GM18870 (cell line): ENCODE results near the gene ABCA9.
"Not testable (repeated sequence)": the region's sequence is repeated elsewhere in the genome, so short reads cannot be mapped to it uniquely, and the experiment has no call there.

Experiments
- ATAC-seq: cut with Tn5 transposase; IDR thresholded peaks from one replicate; pipeline ENCODE4 v1.9.1; 2021; ENCODE audit warnings: moderate library complexity; ENCODE audit not compliant: unreplicated experiment

ABCA9 gene

GRCh38 chr17:69042308-69042707, 18.4 kb downstream of the ABCA9 start:
- no peak for ATAC-seq

- no peak for ATAC-seq
These were observed 28.9 kb downstream of the ABCA9 start for GRCh38 chr17:69031839-69032238.

GRCh38 chr17:69030169-69030568, 30.6 kb downstream of the ABCA9 start:
- ATAC-seq = no peak

- no peak for ATAC-seq
These were observed 42.0 kb downstream of the ABCA9 start for GRCh38 chr17:69018687-69019086.

GRCh38 chr17:69018022-69018615, 42.6 kb downstream of the ABCA9 start:
- ATAC-seq = no peak

- no peak for ATAC-seq
These were observed 45.1 kb downstream of the ABCA9 start for GRCh38 chr17:69015631-69016030.

- ATAC-seq = no peak
These were observed 47.6 kb downstream of the ABCA9 start for GRCh38 chr17:69012895-69013805.

- no peak for ATAC-seq
These were observed 50.8 kb downstream of the ABCA9 start for GRCh38 chr17:69009930-69010329.

GRCh38 chr17:69004759-69005158, 56.0 kb downstream of the ABCA9 start:
- not testable (repeated sequence) for ATAC-seq

GRCh38 chr17:68999743-69000142, 61.0 kb downstream of the ABCA9 start:
- not testable (repeated sequence) for ATAC-seq

GRCh38 chr17:68993112-68993511, 67.6 kb downstream of the ABCA9 start:
- ATAC-seq = no peak

GRCh38 chr17:68987966-68988365, 72.8 kb downstream of the ABCA9 start:
- no peak for ATAC-seq

- no peak for ATAC-seq
These were observed 79.4 kb downstream of the ABCA9 start for GRCh38 chr17:68981288-68981687.

- no peak for ATAC-seq
These were observed 87.5 kb downstream of the ABCA9 start for GRCh38 chr17:68973098-68973846.

GRCh38 chr17:68972119-68972704, 88.5 kb downstream of the ABCA9 start:
- ATAC-seq = no peak

- no peak for ATAC-seq
These were observed 91.6 kb downstream of the ABCA9 start for GRCh38 chr17:68969101-68969500.

- no peak for ATAC-seq
These were observed 96.8 kb downstream of the ABCA9 start for GRCh38 chr17:68963958-68964357.

GRCh38 chr17:68961214-68961882, 99.4 kb downstream of the ABCA9 start:
- ATAC-seq = no peak

- ATAC-seq = not testable (repeated sequence)
These were observed 101.6 kb downstream of the ABCA9 start for GRCh38 chr17:68959117-68959516.

GRCh38 chr17:68957944-68958343, 102.8 kb downstream of the ABCA9 start:
- no peak for ATAC-seq
